Fibroblast of lung (primary cell): ENCODE data around the gene TAF11L14. TPM values are rescaled to one million over a fixed set of nuclear protein-coding genes. Genes with fewer than 3 reads are reported as not detected.

ENCODE experiments used
- DNase-seq, 2 donors: peaks; one replicate each; pipeline versions ENCODE4 v3.0.0 to v3.0.0-alpha.2; 2010; ENCODE audit warnings: low read depth in 2 of 2
- H2AFZ ChIP-seq: 2 replicates; pipeline ENCODE4 v1.5.1; 2012; ENCODE audit warnings: low read length, control low read depth, inconsistent platforms
- H3K27ac ChIP-seq: 2 replicates; pipeline ENCODE4 v1.5.1; 2011; ENCODE audit warnings: low read length, control low read depth; ENCODE audit not compliant: insufficient read depth
- H3K27me3 ChIP-seq: 2 replicates; pipeline ENCODE4 v1.5.1; 2011; ENCODE audit warnings: mild to moderate bottlenecking, low read length; ENCODE audit not compliant: control insufficient read depth, insufficient read depth
- H3K36me3 ChIP-seq: 2 replicates; pipeline ENCODE4 v1.5.1; 2011; ENCODE audit warnings: low read length; ENCODE audit not compliant: control insufficient read depth, insufficient read depth
- H3K4me1 ChIP-seq: 2 replicates; pipeline ENCODE4 v1.5.1; 2011; ENCODE audit warnings: low read length; ENCODE audit not compliant: control insufficient read depth, insufficient read depth; ENCODE audit errors: extremely low read depth
- H3K4me2 ChIP-seq: 2 replicates; pipeline ENCODE4 v1.5.1; 2011; ENCODE audit warnings: low read length, control low read depth; ENCODE audit not compliant: insufficient read depth; ENCODE audit errors: extremely low read depth
- H3K4me3 ChIP-seq, 4 experiments: fragments of 200-600 bp in 1 of 4; sonication (generic) in 1 of 4; replicated peaks in 1 of 4; 2 replicates each; pipeline ENCODE4 v1.5.1; 2011 to 2016; ENCODE audit warnings: low read length in 4 of 4, low read depth in 3 of 4, mild to moderate bottlenecking in 3 of 4, control low read depth in 2 of 4, inconsistent platforms in 1 of 4, mixed read lengths in 1 of 4; ENCODE audit not compliant: insufficient read depth in 1 of 4; ENCODE audit errors: control extremely low read depth in 1 of 4
- H3K79me2 ChIP-seq: 2 replicates; pipeline ENCODE4 v1.5.1; 2012; ENCODE audit warnings: mild to moderate bottlenecking, low read length, inconsistent platforms; ENCODE audit not compliant: control insufficient read depth, insufficient read depth
- H3K9ac ChIP-seq: 2 replicates; pipeline ENCODE4 v1.5.1; 2011; ENCODE audit warnings: mild to moderate bottlenecking, low read length, control low read depth; ENCODE audit not compliant: insufficient read depth
- H3K9me3 ChIP-seq: 2 replicates; pipeline ENCODE4 v1.5.1; 2012; ENCODE audit warnings: low read depth, low read length; ENCODE audit not compliant: control insufficient read depth, insufficient read depth
- H4K20me1 ChIP-seq: 2 replicates; pipeline ENCODE4 v1.5.1; 2011; ENCODE audit warnings: low read length; ENCODE audit not compliant: control insufficient read depth, insufficient read depth; ENCODE audit errors: extremely low read depth
- CTCF ChIP-seq, 2 donors: IDR thresholded peaks in 1 of 2; conservative IDR thresholded peaks in 1 of 2; 1 replicate in 1 of 2; 2 replicates in 1 of 2; pipeline ENCODE4 v1.5.1; 2011 to 2012; ENCODE audit warnings: low read length in 2 of 2, control low read depth in 1 of 2, inconsistent platforms in 1 of 2, low read depth in 1 of 2, mild to moderate bottlenecking in 1 of 2
- EZH2 ChIP-seq: IDR thresholded peaks from 2 replicates; pipeline ENCODE4 v1.5.1; 2012; ENCODE audit warnings: low read length, control low read depth, mild to moderate bottlenecking; ENCODE audit errors: missing control alignments
- polyA plus RNA-seq, 2 donors: library from polyadenylated mRNA; depleted of rRNA in 1 of 2; stranded (reverse) in 1 of 2; unstranded in 1 of 2; fragments of >200 nt; gene quantifications; 2 replicates each; pipeline ENCODE4 v1.2.1, GENCODE V29; 2011 to 2012; ENCODE audit warnings: missing spikeins in 1 of 2
- total RNA-seq: library from RNA; depleted of rRNA; stranded (reverse); fragments of >200 nt; gene quantifications from 2 replicates; pipeline ENCODE4 v1.2.1, GENCODE V29; 2014

The TAF11L14 gene
- total and polyA plus RNA-seq, 2 donors (not counting 1 experiment from before 2014, with no cell fraction given) = not detected

DNA sequence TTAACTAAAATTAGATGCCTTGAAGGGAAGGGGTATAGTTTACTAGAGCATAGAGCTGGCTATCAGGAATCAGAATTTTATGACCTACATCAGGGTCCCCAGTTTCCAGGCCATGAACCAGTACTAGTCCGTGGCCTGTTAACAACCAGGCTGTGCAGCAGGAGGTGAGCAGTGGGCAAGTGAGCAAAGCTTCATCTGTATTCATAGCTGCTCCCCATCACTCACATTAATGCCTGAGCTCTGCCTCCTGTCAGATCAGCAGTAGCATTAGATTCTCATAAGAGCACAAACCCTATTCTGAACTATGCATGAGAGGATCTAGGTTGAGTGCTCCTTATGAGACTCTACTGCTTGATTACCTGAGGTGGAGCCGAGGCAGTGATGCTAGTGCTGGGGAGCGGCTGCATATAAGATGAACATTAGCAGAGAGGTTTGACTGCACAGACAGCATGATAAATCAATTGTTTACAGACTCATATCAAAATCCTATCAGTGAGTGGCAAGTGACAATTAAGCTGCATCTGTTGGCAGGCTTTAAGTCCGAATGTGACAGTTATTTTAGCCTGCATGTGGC is 44.6 kb downstream of the TAF11L14 start:
- H3K4me3 ChIP-seq = no peak overlapping the region
- no peaks in the 10 kb centered on the region for H3K4me1 ChIP-seq
- no peak overlapping the region for H3K4me2 ChIP-seq
- TF ChIP-seq EZH2 (no peak), CTCF (conservative IDR thresholded peaks at IDR 0.05 in 1 of 2, IDR thresholded peaks at IDR 0.05 in 1 of 2; ENCODE audit: low read depth in 1 of 2, low read length in 2 of 2) (no peak)
- H2AFZ ChIP-seq = no peak overlapping the region
- no peaks in the 10 kb centered on the region for H3K36me3 ChIP-seq
- H3K9me3 ChIP-seq = no peaks in the 10 kb centered on the region
- no peak overlapping the region for H3K27ac ChIP-seq
- no peaks in the 10 kb centered on the region for H3K79me2 ChIP-seq
- H3K9ac ChIP-seq = no peak overlapping the region
- H4K20me1 ChIP-seq = no peaks in the 10 kb centered on the region
- DNase-seq = no peak
- H3K27me3 ChIP-seq = no peaks in the 10 kb centered on the region

GRCh38 chr5:17679597-17680203 is 45.4 kb downstream of the TAF11L14 start:
- Histone ChIP-seq H3K36me3 (no peaks in the 10 kb centered on the region), H3K27ac (no peak overlapping the region), H3K4me3 (no peak overlapping the region), H3K79me2 (no peaks in the 10 kb centered on the region), H3K9me3 (no peaks in the 10 kb centered on the region), H3K4me2 (no peak overlapping the region), H3K4me1 (no peaks in the 10 kb centered on the region), H2AFZ (no peak overlapping the region), H3K27me3 (no peaks in the 10 kb centered on the region), H4K20me1 (no peaks in the 10 kb centered on the region), H3K9ac (no peak overlapping the region)
- DNase-seq = no peak
- TF ChIP-seq CTCF (conservative IDR thresholded peaks at IDR 0.05 in 1 of 2, IDR thresholded peaks at IDR 0.05 in 1 of 2; ENCODE audit: low read depth in 1 of 2, low read length in 2 of 2) = no peak
- no peak for TF ChIP-seq EZH2

GRCh38 chr5:17680737-17681136 is 46.5 kb downstream of the TAF11L14 start:
- no peak overlapping the region for H3K4me3 ChIP-seq
- no peak overlapping the region for H2AFZ ChIP-seq
- H3K9me3 ChIP-seq = no peaks in the 10 kb centered on the region
- DNase-seq = no peak
- H3K27ac ChIP-seq = no peak overlapping the region
- H3K27me3 ChIP-seq = no peaks in the 10 kb centered on the region
- no peaks in the 10 kb centered on the region for H3K36me3 ChIP-seq
- TF ChIP-seq CTCF (conservative IDR thresholded peaks at IDR 0.05 in 1 of 2, IDR thresholded peaks at IDR 0.05 in 1 of 2; ENCODE audit: low read depth in 1 of 2, low read length in 2 of 2) (no peak), EZH2 (no peak)
- no peak overlapping the region for H3K9ac ChIP-seq
- no peaks in the 10 kb centered on the region for H3K79me2 ChIP-seq
- no peak overlapping the region for H3K4me2 ChIP-seq
- H3K4me1 ChIP-seq = no peaks in the 10 kb centered on the region
- no peaks in the 10 kb centered on the region for H4K20me1 ChIP-seq

Other genes starting within 250 kb of the TAF11L14 start
- not detected in 2 replicates for gene TAF11L2, start 136.2 kb upstream of the TAF11L14 start, total RNA-seq
- gene TAF11L2, start 136.2 kb upstream of the TAF11L14 start, polyA plus RNA-seq = not detected in 2 replicates
- not detected in 2 replicates for gene TAF11L3, start 116.1 kb upstream of the TAF11L14 start, total RNA-seq
- not detected in 2 replicates for gene TAF11L3, start 116.1 kb upstream of the TAF11L14 start, polyA plus RNA-seq
- not detected in 2 replicates for gene TAF11L4, start 112.7 kb upstream of the TAF11L14 start, total RNA-seq
- gene TAF11L4, start 112.7 kb upstream of the TAF11L14 start, polyA plus RNA-seq = not detected in 2 replicates
- not detected in 2 replicates for gene TAF11L5, start 109.2 kb upstream of the TAF11L14 start, total RNA-seq
- gene TAF11L5, start 109.2 kb upstream of the TAF11L14 start, polyA plus RNA-seq = not detected in 2 replicates
- not detected in 2 replicates for gene TAF11L6, start 105.8 kb upstream of the TAF11L14 start, total RNA-seq
- not detected in 2 replicates for gene TAF11L6, start 105.8 kb upstream of the TAF11L14 start, polyA plus RNA-seq
- not detected in 2 replicates for gene TAF11L7, start 48.7 kb upstream of the TAF11L14 start, total RNA-seq
- gene TAF11L7, start 48.7 kb upstream of the TAF11L14 start, polyA plus RNA-seq = not detected in 2 replicates
- not detected in 2 replicates for gene TAF11L8, start 43.5 kb upstream of the TAF11L14 start, total RNA-seq
- not detected in 2 replicates for gene TAF11L8, start 43.5 kb upstream of the TAF11L14 start, polyA plus RNA-seq
- not detected in 2 replicates for gene TAF11L9, start 40.1 kb upstream of the TAF11L14 start, total RNA-seq
- not detected in 2 replicates for gene TAF11L9, start 40.1 kb upstream of the TAF11L14 start, polyA plus RNA-seq
- gene TAF11L10, start 36.6 kb upstream of the TAF11L14 start, total RNA-seq = not detected in 2 replicates
- gene TAF11L10, start 36.6 kb upstream of the TAF11L14 start, polyA plus RNA-seq = not detected in 2 replicates
- not detected in 2 replicates for gene TAF11L11, start 30.3 kb upstream of the TAF11L14 start, total RNA-seq
- not detected in 2 replicates for gene TAF11L11, start 30.3 kb upstream of the TAF11L14 start, polyA plus RNA-seq
- gene TAF11L12, start 24.1 kb upstream of the TAF11L14 start, total RNA-seq = not detected in 2 replicates
- gene TAF11L12, start 24.1 kb upstream of the TAF11L14 start, polyA plus RNA-seq = not detected in 2 replicates
- gene TAF11L13, start 2.4 kb upstream of the TAF11L14 start, total RNA-seq = not detected in 2 replicates
- gene TAF11L13, start 2.4 kb upstream of the TAF11L14 start, polyA plus RNA-seq = not detected in 2 replicates